EH (cell line): Measurements from ENCODE around the gene AFDN.

Source experiments
- DNase-seq: peaks from one replicate; pipeline ENCODE4 v3.0.0-alpha.2; 2015; ENCODE audit warnings: low read depth

The AFDN gene

GRCh38 chr6:168021581-168021980 is 194.9 kb downstream of the AFDN start:
- no peak for DNase-seq
